ENCODE measurements around the gene GNAZ. TPM values are rescaled to one million over a fixed set of nuclear protein-coding genes. Genes with fewer than 3 reads are reported as not detected.
A peak's percentile ranks its signal among the peaks of the same experiment; 100 is the strongest.

GNAZ gene
- polyA plus RNA-seq, 3 donors from 2014 or later = 0.50 to 0.96 TPM; not detected in 1

- H3K9me3 Mint-ChIP-seq = no peaks in the 10 kb centered on the region
- H3K36me3 Mint-ChIP-seq = peaks cover 0 to 7% (median 4%) of the 10 kb centered on the region in 3 donors
- H3K4me3 Mint-ChIP-seq = no peak overlapping the region
- peak overlapping the region; percentile 67 to 94 (median 82) for H3K27ac Mint-ChIP-seq
- peaks cover 0 to 1% (median 0%) of the 10 kb centered on the region in 3 donors for H3K27me3 Mint-ChIP-seq (ENCODE audit: low read depth in 3 of 3)
- DNase-seq = no peak
- peaks cover 10% of the 10 kb centered on the region in 2 donors for H3K4me1 Mint-ChIP-seq
Observed at GRCh38 chr22:23118647-23119493, 48.6 kb downstream of the GNAZ start.

- Mint-ChIP-seq H3K36me3 (peaks cover 0 to 7% (median 4%) of the 10 kb centered on the region in 3 donors), H3K9me3 (no peaks in the 10 kb centered on the region), H3K4me1 (peaks cover 10% of the 10 kb centered on the region in 2 donors), H3K4me3 (peak overlapping the region in 2 of 5 donors; percentile 2 to 20), H3K27ac (peak overlapping the region; percentile 67 to 94 (median 82)), H3K27me3 (ENCODE audit: low read depth in 3 of 3) (peaks cover 0 to 3% (median 1%) of the 10 kb centered on the region in 3 donors)
- peak; percentile 24 to 34 (median 30) for DNase-seq
Observed at GRCh38 chr22:23119494-23120414, 49.4 kb downstream of the GNAZ start.

- Mint-ChIP-seq H3K4me1 (peaks cover 10% of the 10 kb centered on the region in 2 donors), H3K9me3 (no peaks in the 10 kb centered on the region), H3K27me3 (ENCODE audit: low read depth in 3 of 3) (peaks cover 0 to 3% (median 1%) of the 10 kb centered on the region in 3 donors), H3K36me3 (peaks cover 0 to 7% (median 4%) of the 10 kb centered on the region in 3 donors), H3K4me3 (peak overlapping the region in 1 of 5 donors; percentile 18), H3K27ac (peak overlapping the region in 3 of 6 donors; percentile 68 to 80 (median 76))
- no peak for DNase-seq
Observed at GRCh38 chr22:23120415-23120899, 50.1 kb downstream of the GNAZ start.

- Mint-ChIP-seq H3K4me3 (no peak overlapping the region), H3K27ac (peak overlapping the region in 1 of 6 donors; percentile 68), H3K9me3 (no peaks in the 10 kb centered on the region), H3K4me1 (peaks cover 10% of the 10 kb centered on the region in 2 donors), H3K36me3 (peaks cover 0 to 7% (median 4%) of the 10 kb centered on the region in 3 donors), H3K27me3 (ENCODE audit: low read depth in 3 of 3) (peaks cover 0 to 3% (median 1%) of the 10 kb centered on the region in 3 donors)
- DNase-seq = no peak
Observed at GRCh38 chr22:23121000-23121421, 50.7 kb downstream of the GNAZ start.

GRCh38 chr22:23121424-23121823 lies 51.1 kb downstream of the GNAZ start:
- Mint-ChIP-seq H3K4me3 (no peak overlapping the region), H3K27me3 (ENCODE audit: low read depth in 3 of 3) (peaks cover 0 to 3% (median under 1%) of the 10 kb centered on the region in 3 donors), H3K27ac (peak overlapping the region in 1 of 6 donors; percentile 65), H3K4me1 (peaks cover 10% of the 10 kb centered on the region in 2 donors), H3K9me3 (no peaks in the 10 kb centered on the region), H3K36me3 (peaks cover 0 to 7% (median 4%) of the 10 kb centered on the region in 3 donors)
- DNase-seq = no peak

- peaks cover 0 to 7% (median 4%) of the 10 kb centered on the region in 3 donors for H3K36me3 Mint-ChIP-seq
- peaks cover 0 to 3% (median 0%) of the 10 kb centered on the region in 3 donors for H3K27me3 Mint-ChIP-seq (ENCODE audit: low read depth in 3 of 3)
- peak overlapping the region in 1 of 6 donors; percentile 65 for H3K27ac Mint-ChIP-seq
- peaks cover 10% of the 10 kb centered on the region in 2 donors for H3K4me1 Mint-ChIP-seq
- H3K9me3 Mint-ChIP-seq = no peaks in the 10 kb centered on the region
- no peak overlapping the region for H3K4me3 Mint-ChIP-seq
- no peak for DNase-seq
Observed at GRCh38 chr22:23122216-23122957, 52.1 kb downstream of the GNAZ start.

- peaks cover 10 to 11% of the 10 kb centered on the region in 2 donors for H3K4me1 Mint-ChIP-seq
- H3K9me3 Mint-ChIP-seq = no peaks in the 10 kb centered on the region
- peaks cover 0 to 7% (median 4%) of the 10 kb centered on the region in 3 donors for H3K36me3 Mint-ChIP-seq
- H3K27me3 Mint-ChIP-seq (ENCODE audit: low read depth in 3 of 3) = peaks cover 0 to 3% (median 0%) of the 10 kb centered on the region in 3 donors
- H3K27ac Mint-ChIP-seq = peak overlapping the region in 1 of 6 donors; percentile 47
- DNase-seq = no peak
- H3K4me3 Mint-ChIP-seq = no peak overlapping the region
Observed at GRCh38 chr22:23122992-23123803, 52.9 kb downstream of the GNAZ start.

- peaks cover 0 to 7% (median 4%) of the 10 kb centered on the region in 3 donors for H3K36me3 Mint-ChIP-seq
- peaks cover 14 to 17% of the 10 kb centered on the region in 2 donors for H3K4me1 Mint-ChIP-seq
- H3K27me3 Mint-ChIP-seq (ENCODE audit: low read depth in 3 of 3) = peaks cover 0 to 3% (median 2%) of the 10 kb centered on the region in 3 donors
- H3K9me3 Mint-ChIP-seq = no peaks in the 10 kb centered on the region
- no peak overlapping the region for H3K4me3 Mint-ChIP-seq
- no peak for DNase-seq
- H3K27ac Mint-ChIP-seq = no peak overlapping the region
Observed at GRCh38 chr22:23123804-23124254, 53.5 kb downstream of the GNAZ start.

GRCh38 chr22:23124611-23125511 lies 54.5 kb downstream of the GNAZ start:
- DNase-seq = no peak
- Mint-ChIP-seq H3K9me3 (no peaks in the 10 kb centered on the region), H3K36me3 (peaks cover 0 to 7% (median 4%) of the 10 kb centered on the region in 3 donors), H3K4me1 (peaks cover 9% of the 10 kb centered on the region in 2 donors), H3K4me3 (no peak overlapping the region), H3K27me3 (ENCODE audit: low read depth in 3 of 3) (peaks cover 0 to 3% (median 3%) of the 10 kb centered on the region in 3 donors), H3K27ac (peak overlapping the region in 2 of 6 donors; percentile 22 to 53)

- H3K9me3 Mint-ChIP-seq = no peaks in the 10 kb centered on the region
- no peak for DNase-seq
- H3K27ac Mint-ChIP-seq = no peak overlapping the region
- no peak overlapping the region for H3K4me3 Mint-ChIP-seq
- peaks cover 7% of the 10 kb centered on the region in 2 donors for H3K4me1 Mint-ChIP-seq
- peaks cover 0 to 7% (median 4%) of the 10 kb centered on the region in 3 donors for H3K36me3 Mint-ChIP-seq
- peaks cover 0 to 3% (median 3%) of the 10 kb centered on the region in 3 donors for H3K27me3 Mint-ChIP-seq (ENCODE audit: low read depth in 3 of 3)
Observed at GRCh38 chr22:23125512-23126103, 55.3 kb downstream of the GNAZ start.

All from immature natural killer cell (primary cell).